ENCODE results near the gene ZNF132.
"Not testable (repeated sequence)": the region's sequence is repeated elsewhere in the genome, so short reads cannot be mapped to it uniquely, and the experiment has no call there.

The ZNF132 gene

GRCh38 chr19:58407658-58408151 is 32.2 kb downstream of the ZNF132 start:
- DNase-seq, result peak; percentile 22
- peak overlapping the region; percentile 99 for H3K27ac Mint-ChIP-seq
- TF ChIP-seq CTCF (IDR thresholded peaks at IDR 0.05), result no peak

GRCh38 chr19:58406818-58407657 is 32.9 kb downstream of the ZNF132 start:
- no peak for DNase-seq
- no peak for TF ChIP-seq CTCF (IDR thresholded peaks at IDR 0.05)
- peaks cover 28% of the 10 kb centered on the region for H3K9me3 Mint-ChIP-seq
- H3K4me1 Mint-ChIP-seq, result peaks cover 35% of the 10 kb centered on the region
- peak overlapping the region; percentile 99 for H3K27ac Mint-ChIP-seq
- peaks cover 40% of the 10 kb centered on the region for H3K36me3 Mint-ChIP-seq (ENCODE audit: low read depth)
- H3K27me3 Mint-ChIP-seq (ENCODE audit: low read depth, poor library complexity), result no peaks in the 10 kb centered on the region
- H3K4me3 Mint-ChIP-seq, result peak overlapping the region; percentile 87

More at GRCh38 chr19:58407658-58408151, 32.2 kb downstream of the ZNF132 start:
- Mint-ChIP-seq H3K27me3 (ENCODE audit: low read depth, poor library complexity) (no peaks in the 10 kb centered on the region), H3K36me3 (ENCODE audit: low read depth) (peaks cover 45% of the 10 kb centered on the region), H3K4me3 (peak overlapping the region; percentile 87), H3K4me1 (peaks cover 35% of the 10 kb centered on the region), H3K9me3 (peaks cover 33% of the 10 kb centered on the region)

- H3K36me3 Mint-ChIP-seq (ENCODE audit: low read depth), result peaks cover 31% of the 10 kb centered on the region
- not testable (repeated sequence) for H3K4me3 Mint-ChIP-seq; DNase-seq; H3K27me3 Mint-ChIP-seq (ENCODE audit: low read depth, poor library complexity)
- peak overlapping the region; percentile 36 for H3K27ac Mint-ChIP-seq
- peaks cover 32% of the 10 kb centered on the region for H3K9me3 Mint-ChIP-seq
- H3K4me1 Mint-ChIP-seq, result peaks cover 44% of the 10 kb centered on the region
These were observed 36.0 kb downstream of the ZNF132 start for GRCh38 chr19:58403920-58404478.

GRCh38 chr19:58401840-58402421 is 38.0 kb downstream of the ZNF132 start:
- no peak overlapping the region for H3K27ac Mint-ChIP-seq

GRCh38 chr19:58400916-58401839 is 38.8 kb downstream of the ZNF132 start:
- Mint-ChIP-seq H3K4me3 (peak overlapping the region; percentile 96), H3K4me1 (peaks cover 22% of the 10 kb centered on the region), H3K27me3 (ENCODE audit: low read depth, poor library complexity) (peaks cover 12% of the 10 kb centered on the region), H3K36me3 (ENCODE audit: low read depth) (peaks cover 20% of the 10 kb centered on the region), H3K27ac (peak overlapping the region; percentile 98), H3K9me3 (peaks cover 19% of the 10 kb centered on the region)
- TF ChIP-seq CTCF (IDR thresholded peaks at IDR 0.05), result no peak
- DNase-seq, result peak; percentile 99

More at GRCh38 chr19:58401840-58402421, 38.0 kb downstream of the ZNF132 start:
- Mint-ChIP-seq H3K4me3 (peak overlapping the region; percentile 96), H3K27me3 (ENCODE audit: low read depth, poor library complexity) (peaks cover 12% of the 10 kb centered on the region), H3K9me3 (peaks cover 27% of the 10 kb centered on the region), H3K36me3 (ENCODE audit: low read depth) (peaks cover 28% of the 10 kb centered on the region), H3K4me1 (peaks cover 29% of the 10 kb centered on the region)
- no peak for DNase-seq
- no peak for TF ChIP-seq CTCF (IDR thresholded peaks at IDR 0.05)
